Thyroid gland (tissue), 4 donors: ENCODE data around the gene NLGN3. TPM values are rescaled to one million over a fixed set of nuclear protein-coding genes. Genes with fewer than 3 reads are reported as not detected.

Experiments
- DNase-seq, 2 donors: peaks; one replicate each; pipeline ENCODE4 v3.0.0-alpha.2; 2019
- H3K27ac ChIP-seq, 3 donors: fragments of 200-600 bp; sonication (generic); 1 replicate in 2 of 3; 2 replicates in 1 of 3; pipeline ENCODE4 v1.5.1; 2016 to 2019; ENCODE audit warnings: mild to moderate bottlenecking in 1 of 3, moderate library complexity in 1 of 3
- H3K27me3 ChIP-seq: fragments of 200-600 bp; sonication (generic); one replicate; pipeline ENCODE4 v1.5.1; 2019
- H3K36me3 ChIP-seq, 2 donors: fragments of 200-600 bp; sonication (generic); one replicate each; pipeline ENCODE4 v1.5.1; 2016 to 2019
- H3K4me1 ChIP-seq, 2 donors: fragments of 200-600 bp; sonication (generic); one replicate each; pipeline ENCODE4 v1.5.1; 2017 to 2019
- H3K4me3 ChIP-seq, 3 donors: fragments of 200-600 bp; sonication (generic); replicated peaks in 1 of 3; 1 replicate in 2 of 3; 2 replicates in 1 of 3; pipeline ENCODE4 v1.5.1; 2016; ENCODE audit warnings: mild to moderate bottlenecking in 1 of 3
- H3K9me3 ChIP-seq: fragments of 200-600 bp; sonication (generic); one replicate; pipeline ENCODE4 v1.5.1; 2017
- POLR2A ChIP-seq, 2 donors: fragments of 450-650 bp; IDR thresholded peaks; one replicate each; pipeline ENCODE4 v1.6.1; 2017; ENCODE audit warnings: antibody characterized with exemption in 2 of 2, mild to moderate bottlenecking in 2 of 2, moderate library complexity in 1 of 2
- WGBS, 2 donors: methylation state at CpG; one replicate each; pipeline ENCODE4 v1.1.5; 2017; 5-methylcytosine and 5-hydroxymethylcytosine counted together
- intact Hi-C: fragments of 100-400 bp; cut with DNase I; formaldehyde crosslinking; loops from one replicate; pipeline ENCODE4 v1.15.1; 2023
- small RNA-seq: library from RNA; depleted of rRNA; stranded (forward); fragments of <200 nt; gene quantifications from one replicate; pipeline ENCODE3, GENCODE V24; 2016
- total RNA-seq, 4 donors: library from RNA; depleted of rRNA; stranded (reverse); fragments of >200 nt; gene quantifications; one replicate each; pipeline ENCODE4 v1.2.3, GENCODE V29; 2016
- TF ChIP-seq, protein P1 (sequence below), 6 experiments: fragments of 200-600 bp in 3 of 6; fragments of 450-650 bp in 3 of 6; sonication (generic) in 3 of 6; IDR thresholded peaks; one replicate each; pipeline ENCODE4 v1.5.1; 2016 to 2019; ENCODE audit warnings: antibody characterized with exemption in 6 of 6, mild to moderate bottlenecking in 2 of 6, inconsistent platforms in 1 of 6, moderate library complexity in 1 of 6

Gene NLGN3
- total RNA-seq, 4 donors from 2014 or later = 0.13 to 0.46 (median 0.39) TPM

DNA sequence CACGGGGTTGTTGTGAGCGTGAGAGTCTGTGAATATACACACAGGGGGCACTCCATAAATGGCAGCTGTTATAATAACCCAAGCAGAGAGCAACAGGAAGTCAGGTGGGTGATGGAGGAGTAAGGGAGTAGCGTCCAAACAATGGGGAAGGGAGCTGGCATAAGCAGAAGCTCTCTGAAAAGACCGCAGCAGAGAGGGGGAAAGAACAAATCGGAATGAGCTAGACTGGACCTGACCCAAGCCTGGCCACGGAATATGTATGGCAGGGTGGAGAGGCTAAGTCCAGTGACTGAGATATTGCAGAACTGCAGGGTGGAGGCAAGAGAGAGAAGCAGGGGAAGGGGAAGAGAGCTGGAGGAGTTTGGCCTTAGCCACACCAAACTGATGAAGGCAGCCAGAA, 71.8 kb downstream of the NLGN3 start:
- intact Hi-C loops = no loop called here
- 16 to 20% methylated on average over 6 of the region's 6 CpGs for WGBS, 2 donors
- DNase-seq = peak; percentile 4 to 8

DNA sequence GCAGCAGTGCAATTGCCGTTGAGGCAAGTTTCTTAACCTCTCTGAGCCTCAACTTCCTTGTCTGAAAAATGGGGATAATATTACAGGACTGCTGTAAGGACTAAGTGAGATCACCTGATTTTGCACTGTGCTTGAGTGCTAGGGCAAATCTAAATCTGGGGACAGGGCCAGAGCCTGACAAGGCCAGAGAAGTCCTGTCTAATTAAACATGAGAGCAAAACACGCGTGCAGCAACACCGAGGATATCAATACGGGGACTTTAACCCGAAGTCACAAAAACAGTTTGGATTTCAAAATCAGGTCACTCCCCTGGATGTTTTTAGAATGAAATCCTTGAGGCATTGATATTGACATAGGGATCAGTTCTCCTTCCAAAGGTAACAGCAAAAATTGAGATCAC, 72.7 kb downstream of the NLGN3 start:
- H3K4me1 ChIP-seq = peaks cover 0 to 14% of the 10 kb centered on the region in 2 donors
- intact Hi-C loops = no loop called here
- TF ChIP-seq POLR2A (IDR thresholded peaks at IDR 0.05) = no peak
- TF ChIP-seq, protein P1, sequence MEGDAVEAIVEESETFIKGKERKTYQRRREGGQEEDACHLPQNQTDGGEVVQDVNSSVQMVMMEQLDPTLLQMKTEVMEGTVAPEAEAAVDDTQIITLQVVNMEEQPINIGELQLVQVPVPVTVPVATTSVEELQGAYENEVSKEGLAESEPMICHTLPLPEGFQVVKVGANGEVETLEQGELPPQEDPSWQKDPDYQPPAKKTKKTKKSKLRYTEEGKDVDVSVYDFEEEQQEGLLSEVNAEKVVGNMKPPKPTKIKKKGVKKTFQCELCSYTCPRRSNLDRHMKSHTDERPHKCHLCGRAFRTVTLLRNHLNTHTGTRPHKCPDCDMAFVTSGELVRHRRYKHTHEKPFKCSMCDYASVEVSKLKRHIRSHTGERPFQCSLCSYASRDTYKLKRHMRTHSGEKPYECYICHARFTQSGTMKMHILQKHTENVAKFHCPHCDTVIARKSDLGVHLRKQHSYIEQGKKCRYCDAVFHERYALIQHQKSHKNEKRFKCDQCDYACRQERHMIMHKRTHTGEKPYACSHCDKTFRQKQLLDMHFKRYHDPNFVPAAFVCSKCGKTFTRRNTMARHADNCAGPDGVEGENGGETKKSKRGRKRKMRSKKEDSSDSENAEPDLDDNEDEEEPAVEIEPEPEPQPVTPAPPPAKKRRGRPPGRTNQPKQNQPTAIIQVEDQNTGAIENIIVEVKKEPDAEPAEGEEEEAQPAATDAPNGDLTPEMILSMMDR (IDR thresholded peaks at IDR 0.05) = no peak
- H3K4me3 ChIP-seq = no peak overlapping the region
- 33 to 35% methylated on average over 2 to 6 of the region's 6 CpGs for WGBS, 2 donors
- no peaks in the 10 kb centered on the region for H3K9me3 ChIP-seq
- no peaks in the 10 kb centered on the region for H3K27me3 ChIP-seq
- no peak overlapping the region for H3K27ac ChIP-seq
- H3K36me3 ChIP-seq = no peaks in the 10 kb centered on the region
- peak; percentile 27 to 44 for DNase-seq

More for the DNA sequence above, 71.8 kb downstream of the NLGN3 start:
- H3K27ac ChIP-seq = no peak overlapping the region
- no peak for TF ChIP-seq POLR2A (IDR thresholded peaks at IDR 0.05)
- TF ChIP-seq, protein P1 (IDR thresholded peaks at IDR 0.05) = no peak
- no peaks in the 10 kb centered on the region for H3K36me3 ChIP-seq
- H3K27me3 ChIP-seq = no peaks in the 10 kb centered on the region
- H3K9me3 ChIP-seq = no peaks in the 10 kb centered on the region
- H3K4me1 ChIP-seq = peaks cover 0 to 14% of the 10 kb centered on the region in 2 donors
- H3K4me3 ChIP-seq = no peak overlapping the region

Small RNAs within 50 kb of the gene (small RNA-seq; reads per million reads assigned to genes)
- gene CXorf65 = not detected

Other genes starting within 250 kb of the NLGN3 start
- not detected for gene TEX11, start 236.1 kb upstream of the NLGN3 start, total RNA-seq
- gene SLC7A3, start 213.7 kb upstream of the NLGN3 start, total RNA-seq = under 1 TPM in 1 of 4 donors, not detected in 3; 0.11 TPM
- gene SNX12, start 76.5 kb upstream of the NLGN3 start, total RNA-seq = 10 to 100 TPM; 45.0 to 65.7 (median 51.7) TPM
- gene FOXO4, start 49.0 kb upstream of the NLGN3 start, total RNA-seq = 10 to 100 TPM; 14.9 to 18.8 (median 16.9) TPM
- not detected for gene CXorf65, start 38.1 kb upstream of the NLGN3 start, total RNA-seq
- gene IL2RG, start 33.3 kb upstream of the NLGN3 start, total RNA-seq = 10 to 100 TPM in 1 of 4 donors, 1 to 10 TPM in 3; 2.1 to 14.8 (median 4.8) TPM
- 10 to 100 TPM; 31.3 to 50.5 (median 42.9) TPM for gene MED12, start 26.2 kb upstream of the NLGN3 start, total RNA-seq
- not detected for gene GJB1, start 78.4 kb downstream of the NLGN3 start, total RNA-seq
- 10 to 100 TPM; 17.7 to 27.4 (median 20.5) TPM for gene ZMYM3, start 109.3 kb downstream of the NLGN3 start, total RNA-seq
- gene NONO, start 138.8 kb downstream of the NLGN3 start, total RNA-seq = 100 to 1,000 TPM; 221 to 281 (median 255) TPM
- 1 to 10 TPM in 1 of 4 donors, under 1 TPM in 2, not detected in 1; 0.33 to 1.0 (median 0.67) TPM for gene ITGB1BP2, start 156.9 kb downstream of the NLGN3 start, total RNA-seq
- 10 to 100 TPM; 36.0 to 59.4 (median 48.8) TPM for gene TAF1, start 221.5 kb downstream of the NLGN3 start, total RNA-seq